ENCODE measurements around the gene TP53BP1.

TP53BP1 gene

GRCh38 chr15:43370975-43371974 lies 121.7 kb downstream of the TP53BP1 start, which contains the start of the genes TUBGCP4 and ZSCAN29:
TUBGCP4 (plus strand) TSS chr15:43371101; CDS start chr15:43371355, 254 bp downstream.
ZSCAN29 (minus strand) TSS chr15:43371043; CDS start chr15:43369913, 1,130 bp downstream.
- ATAC-seq (ENCODE audit: low read depth) (peak; percentile 83), DNase-seq (ENCODE audit: low spot score) (peak; percentile 82)
- Histone ChIP-seq H3K27ac (ENCODE audit: poor library complexity, severe bottlenecking) (peak within 1 kb of the TSS; percentile 48), H3K9me3 (ENCODE audit: severe bottlenecking) (no peaks in the 10 kb centered on the region), H3K27me3 (ENCODE audit: insufficient read depth, poor library complexity, severe bottlenecking) (no peaks in the 10 kb centered on the region), H3K4me3 (ENCODE audit: severe bottlenecking) (peak within 1 kb of the TSS; percentile 85), H3K4me1 (ENCODE audit: insufficient read depth, poor library complexity, severe bottlenecking) (peaks cover 16% of the 10 kb centered on the region), H3K36me3 (ENCODE audit: low read depth) (peaks cover 60% of the 10 kb centered on the region)
- TF ChIP-seq, protein P1, sequence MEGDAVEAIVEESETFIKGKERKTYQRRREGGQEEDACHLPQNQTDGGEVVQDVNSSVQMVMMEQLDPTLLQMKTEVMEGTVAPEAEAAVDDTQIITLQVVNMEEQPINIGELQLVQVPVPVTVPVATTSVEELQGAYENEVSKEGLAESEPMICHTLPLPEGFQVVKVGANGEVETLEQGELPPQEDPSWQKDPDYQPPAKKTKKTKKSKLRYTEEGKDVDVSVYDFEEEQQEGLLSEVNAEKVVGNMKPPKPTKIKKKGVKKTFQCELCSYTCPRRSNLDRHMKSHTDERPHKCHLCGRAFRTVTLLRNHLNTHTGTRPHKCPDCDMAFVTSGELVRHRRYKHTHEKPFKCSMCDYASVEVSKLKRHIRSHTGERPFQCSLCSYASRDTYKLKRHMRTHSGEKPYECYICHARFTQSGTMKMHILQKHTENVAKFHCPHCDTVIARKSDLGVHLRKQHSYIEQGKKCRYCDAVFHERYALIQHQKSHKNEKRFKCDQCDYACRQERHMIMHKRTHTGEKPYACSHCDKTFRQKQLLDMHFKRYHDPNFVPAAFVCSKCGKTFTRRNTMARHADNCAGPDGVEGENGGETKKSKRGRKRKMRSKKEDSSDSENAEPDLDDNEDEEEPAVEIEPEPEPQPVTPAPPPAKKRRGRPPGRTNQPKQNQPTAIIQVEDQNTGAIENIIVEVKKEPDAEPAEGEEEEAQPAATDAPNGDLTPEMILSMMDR (IDR thresholded peaks at IDR 0.05; ENCODE audit: poor library complexity, severe bottlenecking) = peak; percentile 90

- TF ChIP-seq, protein P1 (IDR thresholded peaks at IDR 0.05; ENCODE audit: poor library complexity, severe bottlenecking) = no peak
- ATAC-seq (ENCODE audit: low read depth) (peak; percentile 62), DNase-seq (ENCODE audit: low spot score) (peak; percentile 71)
- Histone ChIP-seq H3K4me1 (ENCODE audit: insufficient read depth, poor library complexity, severe bottlenecking) (peaks cover 16% of the 10 kb centered on the region), H3K27ac (ENCODE audit: poor library complexity, severe bottlenecking) (peak overlapping the region; percentile 48), H3K27me3 (ENCODE audit: insufficient read depth, poor library complexity, severe bottlenecking) (no peaks in the 10 kb centered on the region), H3K36me3 (ENCODE audit: low read depth) (peaks cover 60% of the 10 kb centered on the region), H3K9me3 (ENCODE audit: severe bottlenecking) (no peaks in the 10 kb centered on the region), H3K4me3 (ENCODE audit: severe bottlenecking) (peak overlapping the region; percentile 85)
Measured at GRCh38 chr15:43370310-43370974, 122.5 kb downstream of the TP53BP1 start.

GRCh38 chr15:43361313-43361903 lies 131.5 kb downstream of the TP53BP1 start:
- Histone ChIP-seq H3K4me3 (ENCODE audit: severe bottlenecking) (no peak overlapping the region), H3K36me3 (ENCODE audit: low read depth) (peaks cover 86% of the 10 kb centered on the region), H3K9me3 (ENCODE audit: severe bottlenecking) (peaks cover 26% of the 10 kb centered on the region), H3K27ac (ENCODE audit: poor library complexity, severe bottlenecking) (no peak overlapping the region), H3K4me1 (ENCODE audit: insufficient read depth, poor library complexity, severe bottlenecking) (no peaks in the 10 kb centered on the region), H3K27me3 (ENCODE audit: insufficient read depth, poor library complexity, severe bottlenecking) (no peaks in the 10 kb centered on the region)
- TF ChIP-seq, protein P1 (IDR thresholded peaks at IDR 0.05; ENCODE audit: poor library complexity, severe bottlenecking) = no peak
- ATAC-seq (ENCODE audit: low read depth) = no peak
- DNase-seq (ENCODE audit: low spot score) = no peak

DNA sequence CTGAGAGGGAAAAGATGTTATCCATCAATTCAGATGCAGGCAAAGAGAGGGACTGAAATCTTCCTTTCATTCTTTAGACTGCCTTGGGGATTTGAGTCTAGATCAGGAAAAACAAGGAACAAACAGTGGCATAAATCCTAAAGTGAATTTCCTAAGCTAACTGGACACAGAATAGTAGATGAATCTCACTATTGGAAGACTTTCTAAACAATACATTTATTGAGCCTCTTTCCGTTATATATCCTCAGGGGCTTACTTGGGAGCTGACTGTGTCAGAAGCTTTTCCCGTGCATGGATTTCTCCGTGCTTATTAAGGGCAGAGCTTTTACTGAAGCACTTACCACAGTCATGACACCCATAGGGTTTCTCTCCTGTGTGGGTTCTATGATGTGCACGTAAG lies 132.1 kb downstream of the TP53BP1 start:
- Histone ChIP-seq H3K4me1 (ENCODE audit: insufficient read depth, poor library complexity, severe bottlenecking) (no peaks in the 10 kb centered on the region), H3K27ac (ENCODE audit: poor library complexity, severe bottlenecking) (no peak overlapping the region), H3K36me3 (ENCODE audit: low read depth) (peaks cover 80% of the 10 kb centered on the region), H3K27me3 (ENCODE audit: insufficient read depth, poor library complexity, severe bottlenecking) (no peaks in the 10 kb centered on the region), H3K4me3 (ENCODE audit: severe bottlenecking) (no peak overlapping the region), H3K9me3 (ENCODE audit: severe bottlenecking) (peaks cover 26% of the 10 kb centered on the region)
- TF ChIP-seq, protein P1 (IDR thresholded peaks at IDR 0.05; ENCODE audit: poor library complexity, severe bottlenecking) = no peak
- ATAC-seq (ENCODE audit: low read depth) (no peak), DNase-seq (ENCODE audit: low spot score) (no peak)

Data from RWPE2 (cell line).